HG03064 (cell line): ENCODE data around the gene KDM2B.
"Not testable (repeated sequence)": the region's sequence is repeated elsewhere in the genome, so short reads cannot be mapped to it uniquely, and the experiment has no call there.

ENCODE experiments used
- ATAC-seq: cut with Tn5 transposase; IDR thresholded peaks from one replicate; pipeline ENCODE4 v1.9.1; 2021; ENCODE audit warnings: low read depth; ENCODE audit not compliant: unreplicated experiment

KDM2B gene

DNA sequence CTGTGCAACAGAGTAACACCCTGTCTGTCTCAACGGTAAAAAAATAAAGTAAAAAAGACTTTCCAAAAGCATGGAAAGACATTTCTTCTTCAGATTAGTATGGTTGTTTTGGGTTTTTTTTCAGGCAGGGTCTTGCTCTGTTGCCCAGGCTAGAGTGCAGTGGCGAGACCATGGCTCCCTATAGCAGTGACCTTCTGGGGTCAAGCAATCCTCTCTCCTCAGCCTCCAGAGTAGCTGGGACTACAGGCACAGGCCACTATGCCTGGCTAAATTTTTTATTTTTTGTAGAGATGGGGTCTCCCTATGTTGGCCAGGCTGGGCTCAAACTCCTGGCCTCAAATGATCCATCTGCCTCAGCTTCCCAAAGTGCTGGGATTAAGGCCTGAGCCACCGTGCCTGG, 72.8 kb downstream of the KDM2B start:
- ATAC-seq, result no peak

- no peak for ATAC-seq
These were observed 73.6 kb downstream of the KDM2B start for GRCh38 chr12:121507245-121507644.

- no peak for ATAC-seq
These were observed 75.3 kb downstream of the KDM2B start for GRCh38 chr12:121505513-121505912.

DNA sequence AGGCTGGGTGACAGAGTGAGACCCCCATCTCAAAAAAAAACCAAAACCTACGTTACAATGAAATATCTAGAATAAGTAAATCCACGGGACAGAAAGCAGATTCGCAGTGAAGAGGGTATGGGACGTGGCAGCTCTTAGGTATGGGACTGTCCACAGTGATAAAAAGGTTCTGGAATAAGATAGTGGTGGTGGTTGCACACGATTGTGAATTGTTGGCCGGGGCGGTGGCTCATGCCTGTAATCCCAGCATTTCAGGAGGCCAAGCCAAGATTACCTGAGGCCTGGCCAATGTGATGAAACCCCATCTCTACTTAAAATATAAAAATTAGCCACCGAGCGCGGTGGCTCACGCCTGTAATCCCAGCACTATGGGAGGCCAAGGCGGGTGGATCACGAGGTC, 76.3 kb downstream of the KDM2B start:
- no peak for ATAC-seq

DNA sequence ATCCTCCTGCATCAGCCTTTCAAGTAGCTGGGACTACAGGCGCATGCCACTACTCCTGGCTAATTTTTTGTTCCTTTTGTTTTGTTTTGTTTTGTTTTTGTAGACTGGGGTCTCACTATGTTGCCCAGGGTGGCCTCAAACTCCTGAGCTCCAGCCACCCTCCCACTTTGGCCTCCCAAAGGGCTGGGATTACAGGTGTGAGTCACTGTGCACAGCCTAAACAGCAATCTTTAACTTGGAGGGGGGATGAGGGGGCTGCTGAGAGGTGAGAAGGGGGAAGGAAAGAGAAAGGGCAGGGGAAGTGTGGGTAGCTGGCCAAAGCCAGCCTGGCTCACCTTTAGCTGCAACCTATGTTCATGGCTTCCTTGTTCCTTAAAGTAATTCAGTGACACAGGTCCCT, 77.4 kb downstream of the KDM2B start:
- no peak for ATAC-seq

- no peak for ATAC-seq
These were observed 78.9 kb downstream of the KDM2B start for GRCh38 chr12:121501946-121502345.

DNA sequence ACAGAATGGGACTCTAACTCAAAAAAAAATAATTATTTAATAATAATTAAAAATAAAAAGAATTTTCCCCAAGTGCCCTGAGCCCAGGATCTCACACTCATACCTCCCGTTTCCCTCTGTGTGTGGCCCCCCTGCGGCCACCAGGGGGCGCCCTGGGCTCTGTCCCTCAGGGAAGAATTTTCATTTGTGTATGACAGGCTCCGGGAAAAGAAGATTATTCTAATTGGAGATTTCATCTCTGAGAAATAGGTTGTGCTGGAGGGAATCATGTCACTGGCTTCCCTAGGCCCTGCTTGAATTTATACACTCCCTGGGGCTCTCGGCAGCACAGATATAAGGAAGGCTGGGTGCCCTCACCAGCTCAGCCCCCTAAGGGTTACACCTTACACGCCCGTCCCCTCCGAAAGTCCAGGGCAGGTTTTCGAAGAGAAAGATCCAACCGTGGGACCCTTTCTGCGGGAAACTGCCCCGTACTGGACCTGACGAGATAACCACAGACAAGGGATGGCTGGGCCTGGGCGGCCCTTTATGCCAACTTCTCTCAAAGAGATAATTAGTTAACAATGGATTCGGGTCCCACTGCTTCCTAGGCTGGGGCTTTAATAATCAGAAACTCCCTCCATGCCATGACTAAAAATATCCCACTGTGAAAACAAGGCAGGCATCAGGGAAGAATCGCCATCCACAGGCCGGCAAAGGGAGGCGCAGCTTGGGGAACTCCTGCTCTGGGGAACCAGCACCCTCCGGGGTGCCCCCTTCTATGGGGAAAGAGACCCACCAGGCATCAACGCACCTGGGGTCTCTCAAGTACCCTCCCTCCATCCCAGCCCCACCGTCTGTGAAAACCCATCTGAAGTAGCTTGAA, 80.7 kb downstream of the KDM2B start:
- no peak for ATAC-seq

DNA sequence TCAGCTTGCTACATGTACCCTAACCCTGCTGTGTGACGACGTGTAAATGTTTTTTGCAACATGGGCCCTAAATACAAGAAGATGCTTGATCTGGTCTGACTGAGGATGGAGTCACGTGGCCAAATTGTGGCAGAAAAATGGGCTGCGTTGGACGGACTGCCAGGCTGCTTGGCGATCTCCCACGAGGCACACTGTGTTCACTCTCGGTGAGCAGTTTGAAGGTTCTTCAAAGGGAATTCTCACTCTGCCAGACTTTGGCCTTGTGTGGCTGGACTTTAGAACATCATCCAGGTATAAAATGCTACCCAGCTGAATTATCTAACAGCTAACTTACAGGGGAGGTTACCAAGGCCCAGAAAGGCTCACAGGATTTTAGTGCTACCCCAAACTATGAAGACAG, 85.1 kb downstream of the KDM2B start:
- no peak for ATAC-seq

GRCh38 chr12:121494093-121494787, 86.6 kb downstream of the KDM2B start:
- ATAC-seq, result no peak

DNA sequence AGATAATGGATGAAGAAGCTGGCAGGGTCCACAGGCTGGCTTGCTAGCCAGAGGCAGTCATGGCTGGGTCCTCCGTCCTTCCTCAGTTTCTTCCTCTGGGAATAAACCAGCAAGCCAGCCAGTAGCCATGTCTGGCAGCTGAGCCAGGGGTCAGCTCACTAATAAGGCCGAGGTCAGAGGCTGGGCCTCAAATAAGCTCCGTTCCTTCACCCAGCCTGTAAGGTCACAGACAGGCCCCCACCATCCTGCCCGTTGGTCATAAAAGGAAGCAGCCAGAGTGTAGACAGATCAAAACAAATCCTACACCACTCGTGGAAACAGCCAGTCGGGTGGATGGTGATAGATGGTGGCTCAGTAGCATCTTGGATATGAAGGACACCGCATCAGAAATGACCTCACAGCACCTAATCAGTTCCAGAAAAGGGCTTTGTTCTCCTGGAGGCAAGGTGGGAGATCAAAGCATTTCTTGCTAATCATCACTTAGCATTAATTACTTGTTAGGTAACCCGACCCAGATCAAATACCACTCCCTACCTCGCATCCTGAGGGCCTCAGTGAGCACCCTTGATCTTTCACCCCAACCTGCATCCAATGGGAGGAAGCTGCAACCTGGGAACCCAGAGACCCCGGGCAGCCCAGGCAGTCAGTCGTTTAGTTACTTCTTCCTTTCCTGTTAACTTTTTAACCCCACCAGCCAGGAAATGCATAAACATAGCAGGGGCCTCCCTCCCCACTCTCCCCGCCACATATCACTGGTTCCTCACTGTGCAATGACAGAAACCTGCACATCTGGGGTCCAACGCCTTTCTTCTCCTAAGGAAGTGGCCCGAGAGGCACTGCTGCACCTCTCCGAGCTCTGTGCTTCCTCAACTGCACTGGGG, 90.2 kb downstream of the KDM2B start:
- no peak for ATAC-seq

DNA sequence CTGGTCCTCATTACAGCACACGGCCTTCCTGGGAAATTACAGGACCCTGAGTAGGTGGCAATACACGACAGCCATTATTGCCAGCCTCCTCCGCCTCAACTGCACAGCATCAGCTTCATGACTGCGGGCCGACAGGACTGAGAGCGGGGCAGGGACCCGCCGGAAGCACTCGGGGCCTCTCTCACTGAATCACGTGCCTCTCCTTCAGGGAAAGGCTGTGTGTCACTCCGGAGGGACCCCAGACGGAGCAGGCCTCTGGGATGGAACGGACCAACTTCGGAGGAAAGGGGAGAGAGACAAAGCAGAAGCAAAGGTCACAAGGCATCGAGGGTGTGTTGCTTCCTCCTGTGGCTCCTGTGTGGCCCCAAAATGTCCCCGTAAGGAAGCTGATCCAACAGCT, 90.9 kb downstream of the KDM2B start:
- no peak for ATAC-seq

- no peak for ATAC-seq
These were observed 95.9 kb downstream of the KDM2B start for GRCh38 chr12:121484967-121485366.

DNA sequence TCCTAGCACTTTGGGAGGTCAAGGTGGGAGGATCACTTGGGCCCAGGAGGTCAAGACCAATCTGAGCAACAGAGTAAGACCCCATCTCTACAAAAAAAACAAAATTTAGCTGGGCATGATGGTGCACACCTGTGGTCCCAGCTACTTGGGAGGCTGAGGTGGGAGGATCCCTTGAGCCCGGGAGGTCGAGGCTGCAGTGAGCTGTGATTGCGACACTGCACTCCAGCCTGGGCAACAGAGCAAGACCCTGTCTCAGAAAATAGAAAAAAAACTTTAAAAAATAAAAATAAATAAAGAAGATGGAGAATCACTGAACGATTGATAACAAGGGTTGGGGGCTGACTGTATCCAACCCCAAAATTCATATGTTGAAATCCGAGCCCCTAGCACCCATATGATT, 96.3 kb downstream of the KDM2B start:
- ATAC-seq, result not testable (repeated sequence)

DNA sequence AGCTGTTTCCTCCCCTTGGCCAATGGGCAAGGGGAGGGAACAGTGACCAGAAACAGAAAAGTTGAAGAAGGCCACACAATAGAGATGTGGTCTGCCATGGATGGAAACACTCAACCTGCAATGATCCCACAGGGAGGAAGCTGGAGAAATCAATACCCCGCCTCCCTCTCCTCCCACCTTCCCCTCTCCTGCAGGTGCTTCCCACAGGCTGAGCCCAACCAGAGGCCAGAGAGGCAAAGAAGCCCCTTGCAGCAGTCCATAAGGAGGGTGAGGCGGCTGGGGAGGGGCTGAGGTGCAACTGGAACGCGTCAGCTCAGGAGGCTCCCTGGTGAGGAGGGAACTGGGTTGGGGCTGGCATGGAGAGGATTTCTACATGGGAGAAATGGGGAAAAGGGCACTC, 96.9 kb downstream of the KDM2B start:
- no peak for ATAC-seq

GRCh38 chr12:121476477-121476876, 104.3 kb downstream of the KDM2B start:
- ATAC-seq, result no peak

DNA sequence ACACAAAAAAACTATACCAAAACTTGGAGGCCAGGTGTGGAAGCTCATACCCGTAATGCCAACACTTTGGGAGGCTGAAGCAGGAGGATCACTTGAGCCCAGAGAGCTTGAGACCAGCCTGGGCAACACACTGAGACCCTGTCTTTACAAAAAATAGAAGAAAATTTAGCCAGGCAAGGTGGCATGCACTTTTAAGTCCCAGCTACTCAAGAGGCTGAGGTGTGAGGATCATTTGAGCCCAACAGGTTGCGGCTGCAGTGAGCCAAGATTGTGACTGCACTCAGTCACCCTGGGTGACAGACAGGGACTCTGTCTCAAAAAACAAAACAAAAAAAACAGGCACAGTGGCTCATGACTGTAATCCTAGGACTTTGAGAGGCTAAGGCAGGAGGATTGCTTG, 105.5 kb downstream of the KDM2B start:
- ATAC-seq, result no peak

DNA sequence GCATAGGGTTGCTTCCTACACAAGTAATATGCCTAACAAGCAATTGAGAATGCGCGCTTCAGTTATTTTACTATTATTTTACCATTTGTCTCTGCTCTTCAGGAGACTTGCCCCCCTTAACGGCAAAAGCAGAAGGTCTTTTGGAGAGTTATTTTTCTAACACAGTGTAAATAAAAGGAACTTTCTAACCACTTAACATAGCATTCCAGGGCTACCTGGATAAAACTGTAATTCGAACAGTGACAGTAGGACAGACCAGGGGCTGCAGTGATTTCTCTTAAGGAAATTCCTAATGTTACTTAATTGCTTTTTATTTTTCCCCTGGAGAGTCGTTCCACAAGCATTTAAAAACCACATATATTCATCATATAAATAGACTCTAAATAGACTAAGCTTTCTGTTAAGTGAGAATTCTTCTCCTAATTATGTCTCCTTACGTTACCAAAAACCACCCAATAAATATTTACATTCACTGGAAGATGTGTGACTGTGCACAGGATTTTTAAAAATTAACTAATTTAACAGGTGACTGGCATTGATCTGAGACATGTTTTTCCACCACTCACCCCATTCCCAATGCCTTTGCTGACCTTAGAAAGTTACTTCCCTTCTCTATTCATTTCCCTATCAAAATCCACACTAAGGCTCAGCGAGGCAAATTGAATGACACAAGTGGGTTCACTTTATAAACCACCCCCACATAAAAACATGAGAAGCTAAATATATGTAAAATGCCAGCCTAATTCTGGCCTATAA, 108.5 kb downstream of the KDM2B start:
- ATAC-seq, result no peak

DNA sequence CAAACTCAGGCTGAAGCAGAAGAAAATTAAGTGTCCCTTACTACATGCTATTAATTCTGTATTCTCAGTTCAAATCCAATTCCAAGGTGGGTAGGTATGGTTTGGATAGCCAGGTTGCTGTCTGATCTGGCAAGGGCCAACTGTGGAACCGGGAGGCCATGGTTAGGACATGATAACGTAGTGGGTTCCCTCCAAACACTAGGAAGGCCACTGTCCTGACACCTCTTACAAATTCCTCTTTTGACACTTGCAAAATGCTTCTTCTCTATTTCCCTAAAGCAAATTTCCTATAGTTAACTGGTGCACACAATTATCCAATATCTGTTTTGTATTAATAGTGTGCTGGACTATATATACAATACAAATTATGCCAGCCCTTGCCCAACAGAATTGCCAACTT, 110.1 kb downstream of the KDM2B start:
- no peak for ATAC-seq

DNA sequence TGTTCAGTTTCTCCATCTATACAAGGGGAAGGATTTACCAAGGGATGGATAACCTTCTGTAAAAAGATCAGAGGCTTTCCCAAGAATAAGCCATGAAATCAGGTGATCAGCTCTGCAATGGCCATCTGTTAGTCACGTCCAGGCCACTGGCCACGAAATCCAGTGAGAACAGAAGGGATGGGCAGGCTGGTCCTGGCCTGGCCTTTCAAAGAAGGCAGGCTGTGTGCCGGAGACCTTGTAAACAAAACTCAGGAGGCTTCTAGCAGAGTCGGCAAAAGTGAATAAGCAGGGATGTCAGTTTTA, 112.4 kb downstream of the KDM2B start:
- ATAC-seq, result no peak

DNA sequence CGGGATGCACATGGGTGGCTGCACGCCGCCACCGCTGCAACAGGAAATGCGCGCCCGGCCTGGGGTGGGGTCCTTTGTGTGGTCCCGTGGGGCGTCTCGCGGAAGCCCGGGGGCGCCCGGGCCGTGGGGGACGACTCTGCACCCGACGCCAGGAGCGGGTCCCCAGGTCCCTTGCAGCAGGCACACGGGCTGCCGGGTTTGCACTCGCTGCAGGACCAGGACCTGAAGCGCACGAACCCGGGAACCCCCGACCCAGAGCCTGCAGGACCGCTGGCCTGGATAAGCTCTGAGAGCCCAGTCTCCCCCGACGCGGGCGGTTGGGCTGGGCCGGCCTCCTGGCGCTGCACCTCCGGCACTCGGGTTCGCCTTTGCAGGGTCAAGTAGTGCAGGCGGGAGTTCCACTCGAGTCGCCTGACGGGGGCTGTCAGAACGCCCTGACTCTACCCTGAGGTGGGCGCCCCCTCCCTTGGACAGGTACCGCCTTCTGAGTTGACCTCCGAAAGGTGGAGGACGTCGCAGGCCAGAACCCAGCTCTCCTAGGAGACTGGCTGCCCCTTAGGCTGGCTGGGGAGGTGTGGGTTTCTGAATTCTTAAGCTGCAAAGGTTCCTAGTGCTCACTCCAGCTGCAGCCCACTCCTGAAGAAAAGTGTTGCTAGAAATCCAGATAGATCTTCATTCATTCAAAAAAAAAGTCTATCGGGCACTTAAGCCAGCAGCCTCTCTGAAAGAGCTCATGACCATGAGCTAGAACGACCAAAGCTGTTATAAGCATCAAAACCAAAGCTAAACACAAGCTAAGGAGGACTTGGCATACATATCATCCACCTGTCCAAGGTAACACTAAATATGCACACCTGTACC, 113.0 kb downstream of the KDM2B start:
- ATAC-seq, result no peak
